GM10266 (cell line): Measurements from ENCODE around the gene SIDT1.

ENCODE experiments used
- DNase-seq: peaks from one replicate; pipeline ENCODE4 v3.0.0; 2012; ENCODE audit errors: extremely low spot score
- CTCF ChIP-seq: IDR thresholded peaks from 2 replicates; pipeline ENCODE4 v1.5.1; 2012; ENCODE audit warnings: mild to moderate bottlenecking, low read depth; ENCODE audit not compliant: control insufficient read depth, insufficient read depth; ENCODE audit errors: missing control alignments

The SIDT1 gene

GRCh38 chr3:113668015-113668414 is 135.7 kb downstream of the SIDT1 start:
- TF ChIP-seq CTCF = no peak
- no peak for DNase-seq

GRCh38 chr3:113673593-113673992 is 141.2 kb downstream of the SIDT1 start:
- no peak for DNase-seq
- TF ChIP-seq CTCF = no peak

GRCh38 chr3:113676261-113676660 is 143.9 kb downstream of the SIDT1 start:
- no peak for TF ChIP-seq CTCF
- no peak for DNase-seq

GRCh38 chr3:113677737-113678136 is 145.4 kb downstream of the SIDT1 start:
- no peak for DNase-seq

GRCh38 chr3:113678773-113679172 is 146.4 kb downstream of the SIDT1 start:
- DNase-seq = no peak
- no peak for TF ChIP-seq CTCF

More at GRCh38 chr3:113677737-113678136, 145.4 kb downstream of the SIDT1 start:
- no peak for TF ChIP-seq CTCF
